ENCODE data around the gene SPDEF.

The SPDEF gene

DNA sequence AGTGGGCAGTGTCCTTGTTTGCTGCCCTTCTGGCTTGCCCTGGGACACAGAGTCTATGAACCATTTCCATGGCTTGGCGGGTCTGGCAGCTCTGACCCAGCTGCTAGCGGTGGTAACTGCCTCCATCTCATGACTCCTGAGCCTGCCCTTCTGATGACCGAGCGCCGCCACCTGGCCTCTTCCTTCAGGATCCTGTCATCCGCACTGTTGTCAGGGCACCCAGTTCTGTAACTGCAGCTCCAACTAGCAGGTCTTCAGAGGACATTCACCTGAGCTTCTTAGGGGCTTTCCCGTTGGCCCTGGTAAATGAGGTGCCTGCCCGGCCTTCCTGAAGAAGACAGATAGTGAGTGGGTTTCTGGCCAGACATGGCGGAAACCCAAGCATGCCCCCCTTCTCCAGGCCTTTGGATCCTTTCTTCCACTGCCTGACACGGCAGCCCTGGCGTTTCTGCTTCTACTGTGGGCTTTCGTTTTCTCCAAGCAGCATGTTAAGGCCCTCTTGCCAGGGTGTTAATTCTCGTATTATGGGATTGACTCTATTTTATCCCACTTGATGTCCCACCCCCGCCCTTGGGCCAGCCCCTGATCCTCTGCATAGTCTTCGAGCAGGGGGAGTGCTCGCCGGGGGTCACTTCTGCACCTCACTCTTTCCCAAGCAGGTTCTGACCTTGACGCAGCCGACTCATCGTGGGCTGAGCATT is 65.6 kb downstream of the SPDEF start:
- H3K14ac ChIP-seq (ENCODE audit: low read length in 2 of 2): no peak overlapping the region
- H3K27me3 ChIP-seq (ENCODE audit: control insufficient read depth in 1 of 2, insufficient read depth in 1 of 2, low read length in 2 of 2): peaks cover 5 to 36% of the 10 kb centered on the region in 2 experiments
- no peaks in the 10 kb centered on the region for H3K79me1 ChIP-seq (replicated peaks; ENCODE audit: low read length, poor library complexity, severe bottlenecking)
- no peak overlapping the region for H2AK5ac ChIP-seq (ENCODE audit: low read length, severe bottlenecking)
- peak overlapping the region; percentile 44 for H3K9ac ChIP-seq (ENCODE audit: low read length)
- H3K4ac ChIP-seq (ENCODE audit: low read depth in 1 of 2, low read length in 2 of 2): peak overlapping the region in 1 of 2 experiments; percentile 22
- H3K4me1 ChIP-seq (ENCODE audit: control insufficient read depth, insufficient read depth, low read depth, low read length): peaks cover 2% of the 10 kb centered on the region
- H3K4me2 ChIP-seq (ENCODE audit: low read length, poor library complexity, severe bottlenecking): no peak overlapping the region
- no peak overlapping the region for H4K8ac ChIP-seq (ENCODE audit: low read length)
- H3K23ac ChIP-seq (ENCODE audit: low read length in 2 of 2): no peak overlapping the region
- DNase-seq: peak; percentile 5
- no peaks in the 10 kb centered on the region for H3K36me3 ChIP-seq (ENCODE audit: control insufficient read depth in 1 of 2, insufficient read depth in 2 of 2, low read depth in 1 of 2, low read length in 2 of 2)
- no peak overlapping the region for H2BK5ac ChIP-seq (ENCODE audit: low read depth, low read length, poor library complexity, severe bottlenecking)
- no peak overlapping the region for H2BK15ac ChIP-seq (ENCODE audit: low read depth, poor library complexity, severe bottlenecking)
- 78% methylated on average over 20 of the region's 20 CpGs for WGBS
- H4K91ac ChIP-seq (ENCODE audit: low read length): no peak overlapping the region
- peak overlapping the region in 1 of 2 experiments; percentile 55 for H2BK12ac ChIP-seq (ENCODE audit: low read length in 2 of 2)
- peak overlapping the region in 1 of 2 experiments; percentile 53 for H3K4me3 ChIP-seq (ENCODE audit: insufficient read depth in 1 of 2, low read depth in 1 of 2, low read length in 2 of 2)
- no peak overlapping the region for H2AFZ ChIP-seq (ENCODE audit: low read depth, low read length)
- no peak overlapping the region for H2BK120ac ChIP-seq (ENCODE audit: low read depth, low read length)
- no peak overlapping the region for H3K27ac ChIP-seq (ENCODE audit: low read length, poor library complexity, severe bottlenecking)
- H3K9me3 ChIP-seq (ENCODE audit: control insufficient read depth, low read length): peaks cover 7% of the 10 kb centered on the region
- peak overlapping the region in 1 of 2 experiments; percentile 44 for H3K18ac ChIP-seq (ENCODE audit: low read depth in 1 of 2, low read length in 2 of 2)

- no peaks in the 10 kb centered on the region for H3K36me3 ChIP-seq (ENCODE audit: control insufficient read depth in 1 of 2, insufficient read depth in 2 of 2, low read depth in 1 of 2, low read length in 2 of 2)
- H3K4me1 ChIP-seq (ENCODE audit: control insufficient read depth, insufficient read depth, low read depth, low read length): peaks cover 7% of the 10 kb centered on the region
- H3K27me3 ChIP-seq (ENCODE audit: control insufficient read depth in 1 of 2, insufficient read depth in 1 of 2, low read length in 2 of 2): peaks cover 0 to 32% of the 10 kb centered on the region in 2 experiments
- H3K27ac ChIP-seq (ENCODE audit: low read length, poor library complexity, severe bottlenecking): no peak overlapping the region
- no peak overlapping the region for H3K9ac ChIP-seq (ENCODE audit: low read length)
- no peak overlapping the region for H3K23ac ChIP-seq (ENCODE audit: low read length in 2 of 2)
- H2BK12ac ChIP-seq (ENCODE audit: low read length in 2 of 2): no peak overlapping the region
- 99% methylated on average over 7 of the region's 9 CpGs for WGBS
- no peak overlapping the region for H2BK5ac ChIP-seq (ENCODE audit: low read depth, low read length, poor library complexity, severe bottlenecking)
- no peak overlapping the region for H3K14ac ChIP-seq (ENCODE audit: low read length in 2 of 2)
- H2AFZ ChIP-seq (ENCODE audit: low read depth, low read length): no peak overlapping the region
- H2BK120ac ChIP-seq (ENCODE audit: low read depth, low read length): no peak overlapping the region
- H2BK15ac ChIP-seq (ENCODE audit: low read depth, poor library complexity, severe bottlenecking): no peak overlapping the region
- no peak overlapping the region for H3K4ac ChIP-seq (ENCODE audit: low read depth in 1 of 2, low read length in 2 of 2)
- peaks cover 7% of the 10 kb centered on the region for H3K9me3 ChIP-seq (ENCODE audit: control insufficient read depth, low read length)
- no peak overlapping the region for H4K8ac ChIP-seq (ENCODE audit: low read length)
- no peaks in the 10 kb centered on the region for H3K79me1 ChIP-seq (replicated peaks; ENCODE audit: low read length, poor library complexity, severe bottlenecking)
- H3K4me2 ChIP-seq (ENCODE audit: low read length, poor library complexity, severe bottlenecking): no peak overlapping the region
- no peak overlapping the region for H4K91ac ChIP-seq (ENCODE audit: low read length)
- DNase-seq: no peak
- H3K4me3 ChIP-seq (ENCODE audit: insufficient read depth in 1 of 2, low read depth in 1 of 2, low read length in 2 of 2): no peak overlapping the region
- no peak overlapping the region for H2AK5ac ChIP-seq (ENCODE audit: low read length, severe bottlenecking)
- no peak overlapping the region for H3K18ac ChIP-seq (ENCODE audit: low read depth in 1 of 2, low read length in 2 of 2)
Measured at GRCh38 chr6:34489207-34489805, 66.8 kb downstream of the SPDEF start.
